ENCODE measurements around the gene PWWP2B.
A peak's percentile ranks its signal among the peaks of the same experiment; 100 is the strongest.

GRCh38 chr10:132463333-132464255, 66.6 kb downstream of the PWWP2B start:
- peak in 2 of 4 experiments; percentile 6 to 11 for TF ChIP-seq CTCF (IDR thresholded peaks at IDR 0.05)
- no peak for TF ChIP-seq POLR2A (IDR thresholded peaks at IDR 0.05)
- TF ChIP-seq EP300 (IDR thresholded peaks at IDR 0.05), result no peak
- TF ChIP-seq POLR2AphosphoS5 (IDR thresholded peaks at IDR 0.05), result no peak

Data from sigmoid colon (tissue), 4 donors.